Panc1 (cell line): Measurements from ENCODE around the gene SPATA24.

Experiments used
- CTCF ChIP-seq: fragments of 450-650 bp; IDR thresholded peaks from 2 replicates; pipeline ENCODE4 v1.5.1; 2017; ENCODE audit warnings: mild to moderate bottlenecking
- SIN3A ChIP-seq: IDR thresholded peaks from 2 replicates; pipeline ENCODE4 v1.6.1; 2012; ENCODE audit warnings: low read depth, mild to moderate bottlenecking, low read length, moderate library complexity, borderline replicate concordance; ENCODE audit not compliant: insufficient read depth
- TCF7L2 ChIP-seq: IDR thresholded peaks from 2 replicates; pipeline ENCODE4 v1.6.1; 2011; ENCODE audit warnings: mild to moderate bottlenecking, low read depth, low read length, inconsistent platforms

- TF ChIP-seq SIN3A (no peak), CTCF (no peak), TCF7L2 (no peak)
Measured at GRCh38 chr5:139376364-139376763, 27.5 kb downstream of the SPATA24 start.
